Breast epithelium (tissue), 4 donors: ENCODE measurements around the gene MLLT1. TPM values are rescaled to one million over a fixed set of nuclear protein-coding genes. Genes with fewer than 3 reads are reported as not detected.

Experiments used
- DNase-seq, 2 donors: peaks; one replicate each; pipeline ENCODE4 v3.0.0-alpha.2; 2019; ENCODE audit warnings: low spot score in 2 of 2
- H3K27ac ChIP-seq, 2 donors: fragments of 200-600 bp; sonication (generic) in 1 of 2; one replicate each; pipeline ENCODE4 v1.5.1; 2016 to 2019; ENCODE audit warnings: mild to moderate bottlenecking in 1 of 2
- H3K27me3 ChIP-seq, 2 donors: fragments of 200-600 bp; sonication (generic) in 1 of 2; one replicate each; pipeline versions ENCODE4 v1.5.1 to v1.6.0; 2017 to 2019; ENCODE audit warnings: control low read depth in 1 of 2, mild to moderate bottlenecking in 1 of 2
- H3K36me3 ChIP-seq: fragments of 200-600 bp; one replicate; pipeline ENCODE4 v1.5.1; 2019
- H3K4me1 ChIP-seq, 2 donors: fragments of 200-600 bp; sonication (generic); one replicate each; pipeline ENCODE4 v1.5.1; 2016 to 2019; ENCODE audit warnings: control low read depth in 1 of 2
- H3K4me3 ChIP-seq, 3 donors: fragments of 200-600 bp; sonication (generic); 1 replicate in 2 of 3; 2 replicates in 1 of 3; pipeline ENCODE4 v1.5.1; 2016 to 2019; ENCODE audit warnings: mild to moderate bottlenecking in 3 of 3, moderate library complexity in 2 of 3
- H3K9me3 ChIP-seq, 2 donors: fragments of 200-600 bp; sonication (generic) in 1 of 2; one replicate each; pipeline ENCODE4 v1.5.1; 2016 to 2019; ENCODE audit warnings: control low read depth in 1 of 2
- POLR2A ChIP-seq: fragments of 450-650 bp; IDR thresholded peaks from one replicate; pipeline ENCODE4 v1.6.1; 2016; ENCODE audit warnings: antibody characterized with exemption, mild to moderate bottlenecking, moderate library complexity
- POLR2AphosphoS5 ChIP-seq, 3 donors: sonication (generic); formaldehyde crosslinking; IDR thresholded peaks; one replicate each; pipeline ENCODE4 v1.6.1; 2017; ENCODE audit warnings: antibody characterized with exemption in 3 of 3
- intact Hi-C: fragments of 100-400 bp; cut with DNase I; formaldehyde crosslinking; loops from one replicate; pipeline ENCODE4 v1.15.1; 2023; ENCODE audit warnings: low total_unique reads
- total RNA-seq, 3 donors: library from RNA; depleted of rRNA; stranded (reverse); fragments of >200 nt; gene quantifications; one replicate each; pipeline ENCODE4 v1.1.0, GENCODE V29; 2016
- TF ChIP-seq, protein P1 (sequence below), 3 donors: fragments of 450-650 bp; IDR thresholded peaks; one replicate each; pipeline ENCODE4 v1.5.1; 2016 to 2017; ENCODE audit warnings: antibody characterized with exemption in 3 of 3, mild to moderate bottlenecking in 3 of 3, moderate library complexity in 3 of 3

MLLT1 gene
- total RNA-seq, 3 donors from 2014 or later, result 13.6 to 16.4 (median 13.8) TPM

GRCh38 chr19:6185093-6185834 is 94.5 kb downstream of the MLLT1 start:
- Histone ChIP-seq H3K4me3 (no peak overlapping the region), H3K36me3 (no peaks in the 10 kb centered on the region), H3K27ac (no peak overlapping the region), H3K4me1 (no peaks in the 10 kb centered on the region), H3K9me3 (no peaks in the 10 kb centered on the region), H3K27me3 (peaks cover 0 to 11% of the 10 kb centered on the region in 2 donors)
- TF ChIP-seq POLR2A (no peak), POLR2AphosphoS5 (IDR thresholded peaks at IDR 0.05) (no peak)
- TF ChIP-seq, protein P1, sequence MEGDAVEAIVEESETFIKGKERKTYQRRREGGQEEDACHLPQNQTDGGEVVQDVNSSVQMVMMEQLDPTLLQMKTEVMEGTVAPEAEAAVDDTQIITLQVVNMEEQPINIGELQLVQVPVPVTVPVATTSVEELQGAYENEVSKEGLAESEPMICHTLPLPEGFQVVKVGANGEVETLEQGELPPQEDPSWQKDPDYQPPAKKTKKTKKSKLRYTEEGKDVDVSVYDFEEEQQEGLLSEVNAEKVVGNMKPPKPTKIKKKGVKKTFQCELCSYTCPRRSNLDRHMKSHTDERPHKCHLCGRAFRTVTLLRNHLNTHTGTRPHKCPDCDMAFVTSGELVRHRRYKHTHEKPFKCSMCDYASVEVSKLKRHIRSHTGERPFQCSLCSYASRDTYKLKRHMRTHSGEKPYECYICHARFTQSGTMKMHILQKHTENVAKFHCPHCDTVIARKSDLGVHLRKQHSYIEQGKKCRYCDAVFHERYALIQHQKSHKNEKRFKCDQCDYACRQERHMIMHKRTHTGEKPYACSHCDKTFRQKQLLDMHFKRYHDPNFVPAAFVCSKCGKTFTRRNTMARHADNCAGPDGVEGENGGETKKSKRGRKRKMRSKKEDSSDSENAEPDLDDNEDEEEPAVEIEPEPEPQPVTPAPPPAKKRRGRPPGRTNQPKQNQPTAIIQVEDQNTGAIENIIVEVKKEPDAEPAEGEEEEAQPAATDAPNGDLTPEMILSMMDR (IDR thresholded peaks at IDR 0.05), result no peak
- intact Hi-C loops, result no loop called here
- no peak for DNase-seq

DNA sequence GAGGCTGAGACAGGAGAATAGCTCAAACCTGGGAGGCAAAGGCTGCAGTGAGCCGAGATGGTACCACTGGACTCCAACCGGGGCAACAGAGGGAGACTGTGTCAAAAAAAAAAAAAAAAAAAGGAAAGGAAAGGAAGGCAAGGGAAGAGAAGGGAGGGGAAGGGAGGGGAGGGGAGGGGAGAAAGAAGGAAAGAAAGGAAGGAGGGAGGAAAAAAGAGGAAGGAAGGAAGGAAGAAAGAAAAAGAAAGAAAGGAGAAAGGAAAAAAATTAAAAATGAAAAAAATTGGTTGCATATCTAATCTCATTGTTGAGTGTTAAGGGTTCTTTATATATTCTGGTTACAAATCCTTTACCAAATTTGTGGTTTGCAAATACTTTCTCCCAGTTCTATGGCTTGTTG is 98.7 kb downstream of the MLLT1 start:
- no peaks in the 10 kb centered on the region for H3K36me3 ChIP-seq
- H3K27ac ChIP-seq, result no peak overlapping the region
- intact Hi-C loops, result no loop called here
- no peak for DNase-seq
- no peaks in the 10 kb centered on the region for H3K9me3 ChIP-seq
- no peak for TF ChIP-seq POLR2A
- TF ChIP-seq, protein P1 (IDR thresholded peaks at IDR 0.05), result no peak
- TF ChIP-seq POLR2AphosphoS5 (IDR thresholded peaks at IDR 0.05), result no peak
- H3K27me3 ChIP-seq, result peaks cover 0 to 11% of the 10 kb centered on the region in 2 donors
- H3K4me1 ChIP-seq, result no peaks in the 10 kb centered on the region
- no peak overlapping the region for H3K4me3 ChIP-seq

DNA sequence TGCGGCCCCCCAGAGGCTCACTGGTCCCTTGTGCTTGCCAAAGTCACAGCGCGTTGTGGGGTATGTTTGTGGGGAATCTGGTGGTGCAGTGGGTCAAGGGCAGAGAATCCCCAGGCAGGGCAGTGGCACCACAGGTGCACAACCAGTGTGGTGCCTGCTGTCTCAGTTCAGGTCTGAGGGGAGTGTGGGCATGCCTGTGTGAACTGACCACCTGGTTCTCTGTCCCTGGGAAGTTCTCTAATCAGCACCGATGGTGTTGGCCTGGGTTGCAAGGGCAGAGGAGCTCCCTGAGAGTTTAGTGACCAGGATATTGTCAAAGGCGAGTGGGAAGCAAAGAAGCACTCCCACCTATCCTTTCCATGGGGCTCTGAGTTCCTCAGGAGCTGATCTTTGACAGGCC is 106.6 kb downstream of the MLLT1 start:
- DNase-seq, result no peak
- H3K36me3 ChIP-seq, result no peaks in the 10 kb centered on the region
- no peaks in the 10 kb centered on the region for H3K4me1 ChIP-seq
- no peak overlapping the region for H3K27ac ChIP-seq
- TF ChIP-seq POLR2AphosphoS5 (IDR thresholded peaks at IDR 0.05) (no peak), POLR2A (no peak)
- TF ChIP-seq, protein P1 (IDR thresholded peaks at IDR 0.05), result no peak
- no peaks in the 10 kb centered on the region for H3K27me3 ChIP-seq
- H3K9me3 ChIP-seq, result no peaks in the 10 kb centered on the region
- H3K4me3 ChIP-seq, result no peak overlapping the region
- intact Hi-C loops, result no loop called here

- TF ChIP-seq POLR2AphosphoS5 (IDR thresholded peaks at IDR 0.05) (no peak), POLR2A (no peak)
- TF ChIP-seq, protein P1 (IDR thresholded peaks at IDR 0.05), result no peak
- Histone ChIP-seq H3K27me3 (no peaks in the 10 kb centered on the region), H3K27ac (no peak overlapping the region), H3K4me3 (no peak overlapping the region), H3K9me3 (no peaks in the 10 kb centered on the region), H3K36me3 (no peaks in the 10 kb centered on the region), H3K4me1 (no peaks in the 10 kb centered on the region)
- intact Hi-C loops, result no loop called here
- no peak for DNase-seq
Measured at GRCh38 chr19:6172074-6172863, 107.5 kb downstream of the MLLT1 start.

- Histone ChIP-seq H3K27ac (no peak overlapping the region), H3K4me3 (no peak overlapping the region), H3K4me1 (no peaks in the 10 kb centered on the region), H3K9me3 (no peaks in the 10 kb centered on the region), H3K36me3 (no peaks in the 10 kb centered on the region), H3K27me3 (no peaks in the 10 kb centered on the region)
- TF ChIP-seq POLR2AphosphoS5 (IDR thresholded peaks at IDR 0.05) (no peak), POLR2A (no peak)
- TF ChIP-seq, protein P1 (IDR thresholded peaks at IDR 0.05), result no peak
- no peak for DNase-seq
- intact Hi-C loops, result no loop called here
Measured at GRCh38 chr19:6167115-6167514, 112.7 kb downstream of the MLLT1 start.
